Endometrial microvascular endothelial cells (primary cell): ENCODE results near the gene CBL. TPM values are rescaled to one million over a fixed set of nuclear protein-coding genes. Genes with fewer than 3 reads are reported as not detected.
"Not testable (repeated sequence)": the region's sequence is repeated elsewhere in the genome, so short reads cannot be mapped to it uniquely, and the experiment has no call there.

ENCODE experiments used
- in situ Hi-C: cut with HindIII; loops from 2 replicates; pipeline ENCODE4 v1.10.0; 2017; ENCODE audit warnings: low sequenced_read_pairs, low pct_unique_long_range_greater_than_20kb; ENCODE audit errors: inconsistent ontology term
- total RNA-seq: library from RNA; depleted of rRNA; stranded (reverse); fragments of >200 nt; gene quantifications from one replicate; pipeline ENCODE4 v1.2.3, GENCODE V29; 2015; ENCODE audit errors: inconsistent ontology term

Gene CBL
- 20.4 TPM for total RNA-seq

GRCh38 chr11:119205574-119206510 is at the start of gene CBL:
CBL (plus strand) TSS chr11:119206339; CDS start chr11:119206418, 79 bp downstream.
- in situ Hi-C loops: no loop called here

DNA sequence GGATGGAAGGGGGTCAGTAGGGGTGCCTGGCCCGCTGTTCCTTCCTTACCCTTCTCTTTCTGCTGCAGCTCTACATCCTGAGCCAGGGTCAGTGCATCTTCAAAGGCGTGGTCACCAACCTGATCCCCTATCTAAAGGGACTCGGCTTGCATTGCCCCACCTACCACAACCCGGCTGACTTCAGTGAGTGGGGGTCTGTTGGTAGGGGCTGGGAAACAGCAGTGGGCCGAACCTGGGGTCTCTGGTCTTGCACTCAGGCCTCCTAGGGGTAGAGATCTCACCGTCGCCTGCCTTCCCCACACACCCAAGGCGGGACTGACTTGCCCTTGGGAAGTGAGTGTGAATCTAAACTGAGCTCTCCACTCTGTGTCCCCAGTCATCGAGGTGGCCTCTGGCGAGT is 49.6 kb upstream of the CBL start:
- in situ Hi-C loops: no loop called here

- in situ Hi-C loops: no loop called here
Observed at GRCh38 chr11:119157063-119157462, 49.1 kb upstream of the CBL start.

DNA sequence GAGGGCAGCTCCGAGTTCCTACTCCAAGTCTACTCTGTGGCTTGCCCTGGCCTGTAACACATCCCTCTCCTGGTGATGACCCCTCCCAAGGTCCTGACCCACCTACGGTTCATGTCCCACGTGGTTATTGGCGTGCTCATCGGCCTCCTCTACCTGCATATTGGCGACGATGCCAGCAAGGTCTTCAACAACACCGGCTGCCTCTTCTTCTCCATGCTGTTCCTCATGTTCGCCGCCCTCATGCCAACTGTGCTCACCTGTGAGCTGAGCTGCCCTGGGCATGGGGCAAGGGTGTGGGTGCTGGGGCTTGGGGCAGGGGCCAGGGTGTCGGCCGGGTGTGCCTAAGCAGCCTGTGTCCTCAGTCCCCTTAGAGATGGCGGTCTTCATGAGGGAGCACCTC is 47.7 kb upstream of the CBL start:
- in situ Hi-C loops: no loop called here

DNA sequence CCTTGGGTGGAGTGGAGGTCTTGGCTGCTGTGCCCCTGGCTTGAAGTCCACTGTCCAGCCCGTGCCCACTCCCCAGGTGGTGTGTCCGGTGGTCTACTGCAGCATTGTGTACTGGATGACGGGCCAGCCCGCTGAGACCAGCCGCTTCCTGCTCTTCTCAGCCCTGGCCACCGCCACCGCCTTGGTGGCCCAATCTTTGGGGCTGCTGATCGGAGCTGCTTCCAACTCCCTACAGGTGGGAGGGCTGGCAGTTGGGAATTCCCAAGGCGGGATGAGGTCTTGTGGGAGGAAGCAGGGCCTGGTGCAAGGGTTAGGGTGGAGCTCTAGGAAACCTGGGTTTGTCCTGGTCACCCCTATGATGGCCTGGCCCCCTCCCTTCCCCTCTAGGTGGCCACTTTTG is 46.0 kb upstream of the CBL start:
- in situ Hi-C loops: no loop called here

GRCh38 chr11:119161871-119162270 is 44.3 kb upstream of the CBL start:
- in situ Hi-C loops: no loop called here

- in situ Hi-C loops: no loop called here
Observed at GRCh38 chr11:119166368-119167076, 39.6 kb upstream of the CBL start.

DNA sequence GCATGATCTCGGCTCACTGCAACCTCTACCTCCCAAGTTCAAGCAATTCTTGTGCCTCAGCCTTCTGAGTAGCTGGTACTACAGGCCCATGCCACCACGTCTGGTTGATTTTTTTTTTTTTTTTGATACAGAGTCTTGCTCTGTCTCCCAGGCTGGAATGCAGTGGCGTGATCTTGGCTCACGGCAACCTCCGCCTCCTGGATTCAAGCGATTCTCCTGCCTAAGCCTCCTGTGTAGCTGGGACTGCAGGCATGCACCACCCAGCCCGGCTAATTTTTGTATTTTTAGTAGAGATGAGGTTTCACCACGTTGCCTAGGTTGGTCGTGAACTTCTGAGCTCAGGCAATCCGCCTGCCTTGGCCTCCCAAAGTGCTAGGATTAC is 39.1 kb upstream of the CBL start:
- in situ Hi-C loops: not testable (repeated sequence)

- in situ Hi-C loops: no loop called here
Observed at GRCh38 chr11:119167933-119168332, 38.2 kb upstream of the CBL start.

DNA sequence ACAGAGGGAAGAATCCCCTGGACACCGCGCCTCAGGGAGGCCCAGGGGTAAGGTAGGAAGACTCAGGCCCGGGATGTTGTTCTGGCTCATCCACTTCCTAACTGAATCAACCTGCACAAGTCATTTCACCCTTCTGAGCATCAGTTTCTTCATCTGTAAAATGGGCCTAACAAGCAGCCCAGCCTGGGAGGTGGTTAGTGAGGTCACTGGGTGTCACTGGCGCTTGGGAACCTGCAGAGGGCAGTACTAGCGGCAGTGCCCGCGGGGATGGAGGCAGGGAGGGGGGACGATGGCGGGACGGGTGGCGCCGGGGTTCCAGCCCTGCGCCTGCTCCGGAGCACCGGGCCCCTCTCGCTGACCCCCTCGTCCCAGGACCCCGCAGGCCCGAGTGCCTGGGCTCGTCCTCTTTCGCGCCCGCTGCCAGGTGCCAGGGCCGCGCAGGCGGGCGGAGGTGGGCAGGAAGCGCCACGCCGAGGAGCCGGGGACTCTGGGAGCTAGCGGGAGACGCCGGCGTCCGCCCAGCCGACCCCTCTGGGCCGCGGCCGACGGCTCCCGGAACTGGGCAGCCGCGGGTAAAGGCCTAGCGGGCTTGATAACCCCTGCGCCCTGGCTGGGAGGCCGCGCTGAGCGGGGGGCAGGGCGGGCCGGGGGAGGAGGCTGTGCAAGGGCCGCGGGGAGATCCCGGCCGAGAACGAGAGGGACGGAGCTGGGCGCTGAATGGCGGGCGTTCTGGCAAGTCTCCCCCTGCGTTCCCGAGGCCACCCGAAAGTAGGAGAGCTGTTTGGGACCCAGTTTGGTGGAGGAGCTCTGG is 37.5 kb upstream of the CBL start, which contains the start of gene NLRX1:
Gene NLRX1, plus strand, starts transcription at position 255 of the 811 bp plus-strand sequence. CDS start 2,679 bp downstream, outside the sequence.
- in situ Hi-C loops: no loop called here

DNA sequence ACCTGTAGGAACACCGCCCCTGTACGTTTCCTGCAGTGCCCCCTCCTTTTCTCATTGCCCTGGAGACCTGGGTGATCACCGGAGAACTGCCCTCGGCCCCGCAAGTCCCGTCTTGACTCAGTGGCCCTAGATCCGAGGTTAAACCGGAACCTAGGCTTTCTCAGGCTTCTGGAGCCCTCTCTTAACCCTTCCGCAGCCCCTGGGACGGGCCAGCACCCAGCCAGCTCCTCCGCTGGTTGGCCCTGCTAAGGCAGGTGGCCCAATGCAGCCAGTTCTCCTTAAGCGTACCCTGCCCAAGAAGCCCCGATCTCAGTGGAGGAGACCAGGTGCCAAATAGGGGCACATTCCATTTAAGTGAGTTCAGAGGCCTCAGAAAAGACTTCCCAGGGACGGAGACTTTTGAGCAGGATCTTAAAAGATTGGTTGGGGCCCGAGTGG is 36.8 kb upstream of the CBL start:
- in situ Hi-C loops: no loop called here

- in situ Hi-C loops: no loop called here
Observed at GRCh38 chr11:119172513-119172912, 33.6 kb upstream of the CBL start.

- in situ Hi-C loops: no loop called here
Observed at GRCh38 chr11:119173453-119173852, 32.7 kb upstream of the CBL start.

DNA sequence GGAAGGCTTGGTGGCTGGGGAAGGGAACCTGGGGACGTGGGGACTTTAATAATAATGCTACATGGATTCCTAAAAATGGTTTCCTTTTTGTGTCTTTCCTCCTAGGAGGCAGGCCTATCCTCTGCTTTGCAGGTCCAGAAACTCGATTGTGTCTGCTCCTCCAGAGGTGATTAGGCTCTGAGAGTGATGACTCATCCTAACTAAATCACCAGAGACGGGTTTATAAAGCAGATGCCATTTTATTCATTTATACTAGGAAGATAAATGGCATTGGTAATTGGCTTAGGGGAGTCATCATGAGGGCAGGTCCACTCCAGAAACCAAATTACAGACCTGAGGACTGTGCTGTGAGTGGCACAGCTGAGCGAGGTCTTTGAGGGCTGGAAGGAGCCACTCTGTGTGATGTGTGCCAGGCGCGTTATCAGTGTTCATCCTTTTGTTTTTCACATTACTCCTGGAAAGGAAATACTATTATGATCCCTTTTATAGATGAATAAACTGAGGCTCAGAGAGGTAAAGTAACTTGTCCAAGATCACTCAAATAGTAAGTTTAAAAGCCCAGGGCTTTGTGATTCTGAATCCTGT is 30.6 kb upstream of the CBL start:
- in situ Hi-C loops: no loop called here

DNA sequence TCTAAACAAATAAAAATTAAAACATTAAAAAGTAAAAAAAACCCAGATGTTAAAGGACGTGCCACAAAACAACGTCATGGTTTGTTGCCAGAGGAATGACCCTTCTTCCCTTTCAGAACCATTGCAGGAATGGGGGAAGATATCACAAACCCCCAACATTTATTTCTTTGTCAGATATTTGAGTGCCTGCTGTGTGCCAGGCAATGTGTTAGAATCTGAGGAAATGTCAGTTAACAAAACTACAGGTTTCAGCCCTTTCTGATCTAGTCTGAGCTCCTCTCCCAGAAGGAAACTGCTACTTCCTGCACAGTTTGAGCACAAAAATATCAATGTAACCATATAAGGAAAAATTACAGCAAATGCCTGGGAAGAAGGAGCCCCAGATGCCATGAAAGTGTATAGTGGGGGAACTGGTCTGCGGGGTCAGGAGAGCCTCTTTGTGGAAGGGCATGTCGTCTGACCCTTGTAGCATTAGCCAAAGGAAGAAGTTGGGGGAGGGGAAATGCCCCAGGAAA is 27.9 kb upstream of the CBL start:
- in situ Hi-C loops: no loop called here

DNA sequence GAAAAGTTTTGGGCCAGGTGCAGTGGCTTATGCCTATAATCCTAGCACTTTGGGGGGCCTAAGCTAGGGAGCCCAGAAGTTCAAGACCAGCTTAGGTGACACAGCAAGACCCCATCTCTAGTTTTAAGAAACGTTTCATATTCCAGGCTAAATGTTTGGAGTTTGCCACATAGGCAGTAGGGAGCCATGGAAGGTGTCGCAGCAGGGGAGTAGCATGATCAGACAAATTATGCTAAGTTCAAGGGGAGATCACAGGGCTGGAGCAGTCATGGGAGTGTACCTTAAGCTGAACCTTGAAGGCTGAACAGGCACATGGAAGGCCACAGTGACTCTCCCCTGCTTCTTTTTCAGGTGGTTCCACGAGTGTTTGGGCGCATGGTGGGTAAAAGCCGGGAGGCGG is 26.8 kb upstream of the CBL start:
- in situ Hi-C loops: no loop called here

DNA sequence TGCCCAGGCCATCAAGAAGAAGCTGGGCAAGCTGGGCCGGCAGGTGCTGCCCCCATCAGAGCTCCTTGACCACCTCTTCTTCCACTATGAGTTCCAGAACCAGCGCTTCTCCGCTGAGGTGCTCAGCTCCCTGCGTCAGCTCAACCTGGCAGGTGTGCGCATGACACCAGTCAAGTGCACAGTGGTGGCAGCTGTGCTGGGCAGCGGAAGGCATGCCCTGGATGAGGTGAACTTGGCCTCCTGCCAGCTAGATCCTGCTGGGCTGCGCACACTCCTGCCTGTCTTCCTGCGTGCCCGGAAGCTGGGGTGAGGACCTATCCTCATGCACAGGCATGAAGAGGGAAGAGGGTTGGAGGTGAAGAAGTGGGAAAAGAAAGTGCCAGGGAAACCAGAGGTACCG is 26.2 kb upstream of the CBL start:
- in situ Hi-C loops: no loop called here
